Measurements from ENCODE around the gene SLC39A13.

Gene SLC39A13

DNA sequence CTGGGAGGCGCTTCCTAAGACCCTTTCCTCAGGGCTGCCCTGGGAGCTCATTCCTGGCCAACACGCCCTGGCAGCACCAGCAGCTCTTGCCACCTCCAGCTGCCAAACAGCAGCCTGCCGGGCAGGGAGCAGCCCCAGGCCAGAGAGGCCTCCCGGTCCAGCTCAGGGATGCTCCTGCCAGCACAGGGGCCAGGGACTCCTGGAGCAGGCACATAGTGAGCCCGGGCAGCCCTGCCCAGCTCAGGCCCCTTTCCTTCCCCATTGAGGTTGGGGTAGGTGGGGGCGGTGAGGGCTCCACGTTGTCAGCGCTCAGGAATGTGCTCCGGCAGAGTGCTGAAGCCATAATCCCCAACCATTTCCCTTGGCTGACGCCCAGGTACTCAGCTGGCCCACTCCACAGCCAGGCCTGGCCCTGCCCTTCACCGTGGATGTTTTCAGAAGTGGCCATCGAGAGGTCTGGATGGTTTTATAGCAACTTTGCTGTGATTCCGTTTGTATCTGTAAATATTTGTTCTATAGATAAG lies 7.6 kb downstream of the SLC39A13 start:
- no peak for DNase-seq (ENCODE audit: low read depth, low spot score)
- H3K4me3 ChIP-seq (ENCODE audit: low read length): no peak overlapping the region

GRCh38 chr11:47417712-47418111 lies 9.3 kb downstream of the SLC39A13 start:
- no peak overlapping the region for H3K4me3 ChIP-seq (ENCODE audit: low read length)
- DNase-seq (ENCODE audit: low read depth, low spot score): no peak

- H3K4me3 ChIP-seq (ENCODE audit: low read length): no peak overlapping the region
- DNase-seq (ENCODE audit: low read depth, low spot score): no peak
These were observed 10.3 kb downstream of the SLC39A13 start for GRCh38 chr11:47418454-47419259.

DNA sequence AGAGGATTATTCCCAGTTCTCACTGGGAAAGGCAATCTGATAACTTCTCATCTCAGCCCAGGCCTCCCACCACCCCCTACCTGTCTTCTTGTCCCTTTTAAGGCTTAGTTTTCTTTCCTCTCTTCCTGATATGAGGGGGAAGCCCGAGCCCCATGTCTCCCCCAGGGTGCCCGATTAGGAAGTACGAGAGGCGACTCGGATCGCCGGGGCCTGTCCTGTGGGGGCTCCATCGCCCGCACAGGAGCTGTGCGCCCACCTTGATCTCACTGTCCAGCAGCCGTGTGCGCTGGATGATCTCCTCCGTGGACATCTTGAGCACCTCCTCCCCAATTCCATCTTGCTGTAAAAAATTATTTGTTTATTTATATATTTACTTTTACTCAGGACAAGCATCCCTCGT lies 17.2 kb downstream of the SLC39A13 start:
- DNase-seq (ENCODE audit: low read depth, low spot score): no peak
- H3K4me3 ChIP-seq (ENCODE audit: low read length): peak overlapping the region; percentile 97

- peak within 1 kb of the TSS; percentile 97 for H3K4me3 ChIP-seq (ENCODE audit: low read length)
- DNase-seq (ENCODE audit: low read depth, low spot score): peak; percentile 92
These were observed 17.9 kb downstream of the SLC39A13 start, which contains the start of gene PSMC3 for GRCh38 chr11:47426062-47426956. PSMC3 (minus strand) TSS chr11:47426439; CDS start chr11:47426279, 160 bp downstream.

- peak; percentile 76 for DNase-seq (ENCODE audit: low read depth, low spot score)
- H3K4me3 ChIP-seq (ENCODE audit: low read length): peak overlapping the region; percentile 21
These were observed 22.1 kb downstream of the SLC39A13 start for GRCh38 chr11:47430524-47430923.

DNA sequence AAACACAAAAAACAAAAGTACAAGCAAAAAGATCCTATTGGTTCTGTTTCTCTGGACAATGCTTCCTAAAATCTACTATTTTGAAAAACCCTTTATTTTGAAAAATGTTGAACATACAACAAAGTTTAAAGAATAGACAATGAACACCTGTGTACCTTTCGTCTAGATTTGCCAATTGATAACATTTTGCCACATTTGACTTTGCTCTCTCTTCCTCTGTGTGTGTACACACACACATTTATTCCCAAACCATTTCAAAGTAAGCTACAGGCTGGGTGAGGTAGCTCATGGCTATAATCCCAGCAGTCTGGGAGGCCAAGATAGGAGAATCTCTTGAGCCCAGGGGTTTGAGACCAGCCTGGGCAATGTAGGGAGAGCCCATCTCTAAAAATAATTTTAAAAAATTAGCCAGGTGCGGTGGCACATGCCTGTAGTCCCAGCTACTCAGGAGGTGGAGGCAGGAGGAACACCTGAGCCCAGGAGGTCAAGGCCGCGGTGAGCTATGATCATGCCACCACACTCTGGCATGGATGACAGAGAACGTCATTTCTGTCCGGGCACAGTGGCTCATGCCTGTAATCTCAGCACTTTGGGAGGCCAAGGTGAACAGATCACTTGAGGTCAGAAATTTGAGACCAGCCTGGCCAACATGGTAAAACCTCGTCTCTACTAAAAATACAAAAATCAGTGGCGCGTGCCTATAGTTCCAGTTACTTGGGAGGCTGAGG lies 23.1 kb downstream of the SLC39A13 start:
- no peak overlapping the region for H3K4me3 ChIP-seq (ENCODE audit: low read length)
- DNase-seq (ENCODE audit: low read depth, low spot score): no peak

DNA sequence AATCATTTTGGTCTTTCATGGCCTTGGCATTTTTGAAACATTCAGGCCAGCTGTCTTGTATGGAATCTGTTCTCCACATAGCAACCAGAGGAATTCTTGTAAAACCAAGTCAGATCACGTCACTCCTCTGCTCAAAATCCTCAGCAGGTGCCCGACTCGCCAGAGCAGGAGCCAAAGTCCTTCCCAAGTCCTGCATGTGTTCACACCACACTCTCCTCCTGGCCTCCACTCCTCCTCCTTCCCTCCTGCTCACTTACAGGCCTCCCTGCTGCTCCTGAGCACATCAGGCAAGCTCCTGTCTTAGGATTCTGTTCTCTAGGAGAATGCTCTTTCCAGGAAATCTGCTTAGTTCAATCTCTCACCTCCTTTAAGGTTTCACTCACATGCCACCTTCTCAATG lies 24.8 kb downstream of the SLC39A13 start:
- H3K4me3 ChIP-seq (ENCODE audit: low read length): no peak overlapping the region
- DNase-seq (ENCODE audit: low read depth, low spot score): no peak

- DNase-seq (ENCODE audit: low read depth, low spot score): no peak
- no peak overlapping the region for H3K4me3 ChIP-seq (ENCODE audit: low read length)
These were observed 25.8 kb downstream of the SLC39A13 start for GRCh38 chr11:47434011-47434786.

DNA sequence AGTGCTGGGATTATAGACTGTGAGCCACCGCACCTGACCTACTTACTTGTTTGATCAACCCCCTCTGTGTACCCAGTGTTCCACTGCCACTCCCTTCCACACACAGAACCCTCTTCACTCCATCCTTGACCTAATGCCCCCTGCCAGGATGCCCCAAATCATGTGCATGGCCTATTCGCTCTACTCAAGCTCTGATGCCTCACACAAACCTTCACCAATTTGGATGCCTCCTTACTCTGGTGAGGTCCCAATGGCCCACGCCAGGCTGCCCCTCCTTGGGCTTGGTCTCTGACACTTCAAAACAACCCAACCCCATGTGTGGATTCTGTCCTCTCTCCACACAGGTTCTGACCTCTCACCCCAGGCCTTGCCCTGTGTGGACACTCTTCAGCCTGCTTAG lies 27.3 kb downstream of the SLC39A13 start:
- DNase-seq (ENCODE audit: low read depth, low spot score): no peak

GRCh38 chr11:47436726-47437125 lies 28.3 kb downstream of the SLC39A13 start:
- no peak overlapping the region for H3K4me3 ChIP-seq (ENCODE audit: low read length)
- DNase-seq (ENCODE audit: low read depth, low spot score): no peak

More for the DNA sequence above, 27.3 kb downstream of the SLC39A13 start:
- H3K4me3 ChIP-seq (ENCODE audit: low read length): no peak overlapping the region

DNA sequence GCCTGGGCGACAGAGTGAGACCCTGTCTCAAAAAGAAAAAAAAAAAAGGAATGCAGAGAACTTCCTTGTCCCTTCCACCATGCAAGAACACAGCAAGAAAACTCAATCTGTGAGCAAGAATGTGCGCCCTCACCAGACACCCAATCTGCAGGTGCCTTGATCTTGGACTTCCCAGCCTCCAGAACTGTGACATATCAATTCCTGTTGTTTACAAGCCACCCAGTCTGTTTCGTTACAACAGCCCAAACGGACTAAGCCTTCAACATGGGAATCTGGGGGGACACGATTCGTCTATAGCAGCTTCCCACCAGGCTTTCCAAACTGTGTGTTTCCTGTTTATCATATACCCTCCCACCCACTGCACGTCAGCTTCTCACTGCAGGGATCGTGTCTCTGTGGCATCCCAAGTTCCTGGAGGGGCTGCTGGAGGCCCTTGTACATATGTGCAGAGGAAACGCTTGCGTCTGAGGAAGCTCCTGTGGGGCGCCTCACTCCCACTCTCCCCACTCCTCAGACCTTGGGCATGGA lies 28.9 kb downstream of the SLC39A13 start:
- H3K4me3 ChIP-seq (ENCODE audit: low read length): no peak overlapping the region
- no peak for DNase-seq (ENCODE audit: low read depth, low spot score)

DNA sequence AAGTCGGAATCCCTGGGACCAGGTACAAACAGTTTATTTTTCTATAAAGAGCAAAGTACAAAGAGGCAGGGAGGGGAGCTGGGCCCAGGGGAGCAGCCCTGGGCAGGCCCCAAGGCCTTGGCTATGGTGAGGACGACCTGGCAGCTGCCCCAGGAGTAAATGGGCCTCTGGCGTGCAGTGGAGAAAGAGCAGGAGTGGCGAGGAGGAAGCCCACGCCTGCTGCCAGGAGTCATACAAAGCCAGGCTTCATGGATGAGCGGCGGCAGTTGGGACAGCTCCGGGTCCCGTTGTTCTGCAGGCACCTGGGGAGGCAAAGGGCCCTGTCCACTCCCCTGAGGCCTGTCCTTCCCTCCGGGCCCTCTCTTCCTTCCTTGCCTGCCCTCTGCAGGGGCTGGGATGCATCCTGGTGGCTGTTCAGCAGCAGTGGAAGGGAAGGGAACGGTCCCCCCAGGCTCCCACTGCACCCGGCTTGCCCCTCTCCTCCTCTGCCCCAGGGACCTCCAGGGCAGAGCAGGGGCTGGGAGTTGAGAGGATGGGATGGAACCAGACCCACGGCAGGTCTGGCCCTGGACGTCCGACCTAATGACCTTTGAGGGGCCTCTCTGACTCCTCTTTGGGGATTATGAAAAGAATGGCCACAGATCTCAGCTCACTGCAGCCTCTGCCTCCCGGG lies 29.5 kb downstream of the SLC39A13 start:
- H3K4me3 ChIP-seq (ENCODE audit: low read length): no peak overlapping the region
- no peak for DNase-seq (ENCODE audit: low read depth, low spot score)

GRCh38 chr11:47438721-47439120 lies 30.3 kb downstream of the SLC39A13 start:
- no peak overlapping the region for H3K4me3 ChIP-seq (ENCODE audit: low read length)
- DNase-seq (ENCODE audit: low read depth, low spot score): no peak

- no peak overlapping the region for H3K4me3 ChIP-seq (ENCODE audit: low read length)
- DNase-seq (ENCODE audit: low read depth, low spot score): no peak
These were observed 31.7 kb downstream of the SLC39A13 start for GRCh38 chr11:47440054-47440476.

- DNase-seq (ENCODE audit: low read depth, low spot score): no peak
- H3K4me3 ChIP-seq (ENCODE audit: low read length): no peak overlapping the region
These were observed 33.0 kb downstream of the SLC39A13 start for GRCh38 chr11:47441421-47441820.

GRCh38 chr11:47442514-47442913 lies 34.1 kb downstream of the SLC39A13 start:
- H3K4me3 ChIP-seq (ENCODE audit: low read length): no peak overlapping the region
- no peak for DNase-seq (ENCODE audit: low read depth, low spot score)
